HEK293 (cell line): Measurements from ENCODE around the gene COPG2.

Source experiments
- CTCF ChIA-PET: fragments of 350-600 bp; formaldehyde crosslinking; extraction: SDS; loops from one replicate; lab custom pipeline; 2021; ENCODE audit warnings: antibody characterized with exemption; lab: Yijun Ruan, JAX
- POLR2A ChIA-PET: fragments of 300-600 bp; formaldehyde crosslinking; extraction: SDS; loops from one replicate; lab custom pipeline; 2020; ENCODE audit warnings: antibody characterized with exemption, inconsistent platforms; lab: Yijun Ruan, JAX
- H3K27ac ChIP-seq: fragments of 200-500 bp; sonication (Bioruptor generic); 2 replicates; pipeline ENCODE4 v1.5.1; 2014; ENCODE audit warnings: low read depth, low read length, control low read depth, inconsistent platforms; ENCODE audit errors: extremely low read depth
- H3K36me3 ChIP-seq, 2 experiments: fragments of 200-500 bp in 1 of 2; sonication (Bioruptor generic) in 1 of 2; 1 replicate in 1 of 2; 2 replicates in 1 of 2; pipeline ENCODE4 v1.5.1; 2014 to 2017; ENCODE audit warnings: inconsistent platforms in 2 of 2, low read length in 2 of 2; ENCODE audit not compliant: control insufficient read depth in 2 of 2, insufficient read depth in 1 of 2
- H3K4me1 ChIP-seq: fragments of 200-500 bp; sonication (Bioruptor generic); 2 replicates; pipeline ENCODE4 v1.5.1; 2014; ENCODE audit warnings: mild to moderate bottlenecking, low read length, inconsistent platforms; ENCODE audit not compliant: control insufficient read depth, insufficient read depth
- H3K4me3 ChIP-seq: 2 replicates; pipeline ENCODE4 v1.5.1; 2011; ENCODE audit warnings: low read depth, mild to moderate bottlenecking, control low read depth, low read length, moderate library complexity
- H3K9me3 ChIP-seq: fragments of 200-500 bp; sonication (Bioruptor generic); 2 replicates; pipeline ENCODE4 v1.5.1; 2014; ENCODE audit warnings: low read depth, low read length, inconsistent platforms; ENCODE audit not compliant: control insufficient read depth, insufficient read depth
- BCL6B ChIP-seq: fragments of 450-650 bp; formaldehyde crosslinking; IDR thresholded peaks from 2 replicates; pipeline ENCODE4 v1.5.1; 2017; ENCODE audit warnings: missing biosample characterization, missing genetic modification characterization
- EGR2 ChIP-seq: fragments of 450-650 bp; formaldehyde crosslinking; IDR thresholded peaks from 2 replicates; pipeline ENCODE4 v1.5.1; 2016; ENCODE audit warnings: low read depth, missing biosample characterization, missing genetic modification characterization
- HIC1 ChIP-seq: fragments of 450-650 bp; formaldehyde crosslinking; IDR thresholded peaks from 2 replicates; pipeline ENCODE4 v1.5.1; 2016; ENCODE audit warnings: missing biosample characterization, missing genetic modification characterization
- IKZF3 ChIP-seq: fragments of 450-650 bp; IDR thresholded peaks from 2 replicates; pipeline ENCODE4 v1.5.0; 2018; ENCODE audit warnings: missing biosample characterization, mild to moderate bottlenecking, missing genetic modification characterization, moderate library complexity
- MYNN ChIP-seq: fragments of 450-650 bp; formaldehyde crosslinking; IDR thresholded peaks from 2 replicates; pipeline ENCODE4 v1.5.1; 2016; ENCODE audit warnings: missing biosample characterization, missing genetic modification characterization, borderline replicate concordance
- REPIN1 ChIP-seq: fragments of 450-650 bp; formaldehyde crosslinking; IDR thresholded peaks from 2 replicates; pipeline ENCODE4 v1.5.1; 2017; ENCODE audit warnings: missing biosample characterization, missing genetic modification characterization, low read depth
- REST ChIP-seq: fragments of 450-650 bp; formaldehyde crosslinking; IDR thresholded peaks from 2 replicates; pipeline ENCODE4 v1.5.1; 2016; ENCODE audit warnings: missing biosample characterization, missing genetic modification characterization
- ZBTB48 ChIP-seq: fragments of 450-650 bp; formaldehyde crosslinking; IDR thresholded peaks from 2 replicates; pipeline ENCODE4 v1.5.1; 2016; ENCODE audit warnings: missing biosample characterization, missing genetic modification characterization
- ZBTB6 ChIP-seq: fragments of 450-650 bp; formaldehyde crosslinking; IDR thresholded peaks from 2 replicates; pipeline ENCODE4 v1.5.1; 2017; ENCODE audit warnings: missing biosample characterization, missing genetic modification characterization
- ZNF19 ChIP-seq: fragments of 450-650 bp; formaldehyde crosslinking; IDR thresholded peaks from 2 replicates; pipeline ENCODE4; 2016; ENCODE audit warnings: missing biosample characterization, missing genetic modification characterization, low read depth
- ZNF202 ChIP-seq: fragments of 450-650 bp; formaldehyde crosslinking; IDR thresholded peaks from 2 replicates; pipeline ENCODE4 v1.5.1; 2016; ENCODE audit warnings: missing biosample characterization, missing genetic modification characterization, borderline replicate concordance
- ZNF362 ChIP-seq: fragments of 450-650 bp; formaldehyde crosslinking; IDR thresholded peaks from 2 replicates; pipeline ENCODE4 v1.5.1; 2016; ENCODE audit warnings: missing biosample characterization, missing genetic modification characterization
- ZNF391 ChIP-seq: fragments of 450-650 bp; formaldehyde crosslinking; IDR thresholded peaks from 2 replicates; pipeline ENCODE4 v1.5.1; 2016; ENCODE audit warnings: low read depth, missing biosample characterization, missing genetic modification characterization, borderline replicate concordance
- ZNF404 ChIP-seq: fragments of 450-650 bp; formaldehyde crosslinking; IDR thresholded peaks from 2 replicates; pipeline ENCODE4 v1.5.1; 2017; ENCODE audit warnings: missing biosample characterization, missing genetic modification characterization
- ZNF423 ChIP-seq: fragments of 450-650 bp; formaldehyde crosslinking; IDR thresholded peaks from 2 replicates; pipeline ENCODE4 v1.5.1; 2016; ENCODE audit warnings: missing biosample characterization, missing genetic modification characterization
- ZNF555 ChIP-seq: fragments of 450-650 bp; formaldehyde crosslinking; conservative IDR thresholded peaks from 2 replicates; pipeline ENCODE4 v1.5.1; 2017; ENCODE audit warnings: missing biosample characterization, mild to moderate bottlenecking, missing genetic modification characterization, inconsistent platforms
- ZNF558 ChIP-seq: fragments of 450-650 bp; formaldehyde crosslinking; IDR thresholded peaks from 2 replicates; pipeline ENCODE4 v1.5.1; 2016; ENCODE audit warnings: missing biosample characterization, missing genetic modification characterization
- ZNF664 ChIP-seq: fragments of 450-650 bp; formaldehyde crosslinking; IDR thresholded peaks from 2 replicates; pipeline ENCODE4 v1.5.1; 2016; ENCODE audit warnings: missing biosample characterization, missing genetic modification characterization
- ZNF701 ChIP-seq: fragments of 450-650 bp; formaldehyde crosslinking; IDR thresholded peaks from 2 replicates; pipeline ENCODE4 v1.5.1; 2016; ENCODE audit warnings: missing biosample characterization, missing genetic modification characterization
- ZNF776 ChIP-seq: fragments of 450-650 bp; formaldehyde crosslinking; IDR thresholded peaks from 2 replicates; pipeline ENCODE4 v1.5.0; 2017; ENCODE audit warnings: missing biosample characterization, missing genetic modification characterization, borderline replicate concordance

The COPG2 gene

GRCh38 chr7:130486954-130487436 lies 181.6 kb downstream of the COPG2 start:
- ChIA-PET POLR2A (no interaction called here), CTCF (interaction anchor here (0.6 to 1.0 kb wide), 3 partner anchors 13 to 672 kb away, joined by 3 to 5 read pairs (median 3); no protein-coding TSS in a partner anchor)
- Histone ChIP-seq H3K27ac (no peak overlapping the region), H3K4me1 (no peaks in the 10 kb centered on the region), H3K4me3 (no peak overlapping the region), H3K9me3 (no peaks in the 10 kb centered on the region), H3K36me3 (no peaks in the 10 kb centered on the region)
- TF ChIP-seq ZBTB6 (tag by site-specific recombination) (no peak), ZNF701 (tag by site-specific recombination) (no peak), ZNF202 (no peak), ZNF19 (tag by site-specific recombination) (no peak), IKZF3 (tag by site-specific recombination) (no peak), MYNN (tag by site-specific recombination) (no peak), ZNF404 (tag by site-specific recombination) (no peak), ZNF558 (no peak), EGR2 (tag by site-specific recombination) (no peak)

- POLR2A ChIA-PET: no interaction called here
- Histone ChIP-seq H3K27ac (no peak overlapping the region), H3K9me3 (no peaks in the 10 kb centered on the region), H3K4me3 (no peak overlapping the region), H3K4me1 (no peaks in the 10 kb centered on the region), H3K36me3 (no peaks in the 10 kb centered on the region)
- CTCF ChIA-PET: interaction anchor here (0.7 kb wide), 1 partner anchor 16 kb away, joined by 3 read pairs; no protein-coding TSS in a partner anchor
- TF ChIP-seq ZNF555 (no peak), REPIN1 (no peak), ZNF776 (tag by site-specific recombination) (no peak), BCL6B (tag by site-specific recombination) (no peak), ZNF391 (tag by site-specific recombination) (no peak)
Measured at GRCh38 chr7:130486114-130486953, 182.2 kb downstream of the COPG2 start.

- H3K4me3 ChIP-seq: no peak overlapping the region
- H3K27ac ChIP-seq: no peak overlapping the region
- TF ChIP-seq REST (tag by site-specific recombination): no peak
- no peak for TF ChIP-seq ZNF362
- no peak for TF ChIP-seq ZBTB48 (tag by site-specific recombination)
- TF ChIP-seq ZNF664 (tag by site-specific recombination): no peak
- TF ChIP-seq IKZF3 (tag by site-specific recombination): no peak
- no peak for TF ChIP-seq HIC1
- no peak for TF ChIP-seq ZNF423 (tag by site-specific recombination)
- TF ChIP-seq, all 188 proteins: peak for 0
- no peaks in the 10 kb centered on the region for H3K36me3 ChIP-seq
- H3K4me1 ChIP-seq: no peaks in the 10 kb centered on the region
- no peaks in the 10 kb centered on the region for H3K9me3 ChIP-seq
- ChIA-PET CTCF (interaction anchor here (0.7 kb wide), 1 partner anchor 265 kb away, joined by 8 read pairs; no protein-coding TSS in a partner anchor), POLR2A (no interaction called here)
Measured at GRCh38 chr7:130485734-130486113, 182.8 kb downstream of the COPG2 start.
